Muscle layer of duodenum (tissue), 2 donors: Measurements from ENCODE around the gene PIK3CD.
"Not testable (repeated sequence)": the region's sequence is repeated elsewhere in the genome, so short reads cannot be mapped to it uniquely, and the experiment has no call there.

Experiments
- H3K27ac ChIP-seq: one replicate; pipeline ENCODE4 v1.7.0; 2013; ENCODE audit warnings: mild to moderate bottlenecking, low read length
- H3K27me3 ChIP-seq: one replicate; pipeline ENCODE4 v1.7.0; 2013; ENCODE audit warnings: low read depth, mild to moderate bottlenecking, control low read depth, low read length
- H3K36me3 ChIP-seq, 2 donors: one replicate each; pipeline ENCODE4 v1.7.0; 2013; ENCODE audit warnings: low read length in 2 of 2, control low read depth in 1 of 2, mild to moderate bottlenecking in 1 of 2; ENCODE audit not compliant: insufficient read depth in 2 of 2, control insufficient read depth in 1 of 2
- H3K4me1 ChIP-seq, 2 donors: one replicate each; pipeline ENCODE4 v1.7.0; 2013; ENCODE audit warnings: low read length in 2 of 2, mild to moderate bottlenecking in 2 of 2, control low read depth in 1 of 2, moderate library complexity in 1 of 2; ENCODE audit not compliant: insufficient read depth in 2 of 2, control insufficient read depth in 1 of 2
- H3K4me3 ChIP-seq, 2 donors: one replicate each; pipeline ENCODE4 v1.7.0; 2013; ENCODE audit warnings: low read length in 2 of 2, low read depth in 1 of 2, mild to moderate bottlenecking in 1 of 2
- H3K9me3 ChIP-seq, 2 donors: one replicate each; pipeline ENCODE4 v1.7.0; 2013; ENCODE audit warnings: low read length in 2 of 2, control low read depth in 1 of 2, mild to moderate bottlenecking in 1 of 2; ENCODE audit not compliant: control insufficient read depth in 1 of 2
- donor health status: healthy.

PIK3CD gene

DNA sequence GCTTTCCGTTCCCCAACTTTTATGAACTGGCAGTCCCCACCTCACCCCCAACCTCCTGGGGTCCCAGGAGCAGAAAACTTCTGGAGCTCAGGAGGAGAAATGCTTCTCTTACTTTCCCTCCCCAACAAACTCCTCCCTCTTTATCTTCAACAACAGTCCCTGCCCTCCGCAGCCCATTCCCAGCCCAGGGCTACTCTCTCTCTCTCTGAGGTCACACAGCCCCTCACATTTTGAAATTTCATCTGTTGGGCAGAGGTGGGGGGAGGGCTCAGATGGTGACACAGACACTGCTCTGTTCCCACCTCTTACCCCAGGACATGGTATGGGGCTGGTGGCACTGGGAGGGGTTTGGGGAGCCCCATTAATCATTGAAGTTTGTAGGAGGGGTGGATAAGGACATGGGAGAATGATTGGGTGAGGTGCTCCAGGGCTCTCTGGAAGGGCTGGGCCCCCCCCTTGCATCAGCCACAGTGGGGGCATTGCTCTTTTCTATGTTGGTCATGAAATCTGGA is 6.0 kb downstream of the PIK3CD start:
- Histone ChIP-seq H3K27ac (no peak overlapping the region), H3K4me1 (peaks cover 0 to under 1% of the 10 kb centered on the region in 2 donors), H3K36me3 (no peaks in the 10 kb centered on the region)

DNA sequence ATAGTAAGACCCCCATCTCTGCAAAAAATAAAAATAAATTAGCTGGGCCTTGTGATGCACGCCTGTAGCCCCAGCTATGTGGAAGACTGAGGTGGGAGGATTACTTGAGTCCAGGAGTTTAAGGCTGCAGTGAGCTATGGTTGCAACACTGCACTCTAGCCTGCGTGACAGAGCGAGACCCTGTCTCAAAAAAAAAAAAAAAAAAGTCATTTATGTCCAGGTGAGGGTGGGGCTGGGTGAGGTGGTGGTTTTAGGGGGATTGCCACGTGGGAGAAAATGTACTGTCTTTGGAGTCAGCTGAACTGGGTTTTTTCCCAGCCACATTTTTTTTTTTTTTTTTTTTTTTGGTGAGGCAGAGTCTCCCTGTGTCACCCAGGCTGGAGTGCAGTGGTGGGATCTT is 6.7 kb downstream of the PIK3CD start:
- H3K4me1 ChIP-seq = no peaks in the 10 kb centered on the region
- H3K27me3 ChIP-seq = no peaks in the 10 kb centered on the region

More for the DNA sequence above, 6.0 kb downstream of the PIK3CD start:
- Histone ChIP-seq H3K27me3 (no peaks in the 10 kb centered on the region), H3K4me3 (no peak overlapping the region), H3K9me3 (no peaks in the 10 kb centered on the region)

DNA sequence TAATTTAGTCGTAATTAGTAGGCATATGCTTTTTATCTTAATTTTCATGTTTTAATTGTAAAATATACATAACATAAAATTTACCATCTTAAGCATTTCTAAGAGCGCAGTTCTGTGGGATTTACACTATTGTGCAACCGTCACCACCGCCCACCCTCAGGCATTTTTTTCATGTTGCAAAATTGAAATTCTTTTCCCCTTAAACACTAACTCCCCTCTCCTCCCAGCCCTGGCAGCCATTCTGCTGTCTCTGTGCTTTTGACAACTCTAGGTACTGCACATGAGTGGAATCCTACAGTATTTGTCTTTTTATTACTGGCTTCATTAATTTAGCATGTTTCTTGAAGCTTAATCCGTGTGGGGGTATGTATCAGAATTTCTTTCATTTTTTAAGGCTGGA is 7.8 kb downstream of the PIK3CD start:
- no peak overlapping the region for H3K4me3 ChIP-seq
- no peaks in the 10 kb centered on the region for H3K27me3 ChIP-seq
- no peaks in the 10 kb centered on the region for H3K9me3 ChIP-seq
- no peak overlapping the region for H3K27ac ChIP-seq
- H3K36me3 ChIP-seq = no peaks in the 10 kb centered on the region
- no peaks in the 10 kb centered on the region for H3K4me1 ChIP-seq

More for the DNA sequence above, 6.7 kb downstream of the PIK3CD start:
- Histone ChIP-seq H3K36me3 (no peaks in the 10 kb centered on the region), H3K9me3 (no peaks in the 10 kb centered on the region), H3K27ac (no peak overlapping the region), H3K4me3 (no peak overlapping the region)

DNA sequence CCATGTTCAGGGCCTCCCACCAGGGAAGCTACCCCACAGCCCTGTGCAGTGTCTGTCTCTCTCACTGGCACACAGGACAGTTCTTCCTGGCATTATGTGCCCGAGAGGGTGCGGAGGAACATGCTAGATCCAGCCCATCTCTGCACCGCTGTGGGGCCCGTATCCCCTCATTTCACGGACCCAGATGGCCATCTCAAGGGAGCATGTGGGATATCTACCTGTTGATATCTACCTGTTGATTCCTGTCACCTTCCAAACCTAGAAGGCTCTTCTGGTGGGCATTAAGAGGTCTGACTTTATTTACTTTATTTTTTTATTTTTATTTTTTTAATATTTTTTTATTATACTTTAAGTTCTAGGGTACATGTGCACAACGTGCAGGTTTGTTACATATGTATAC is 11.7 kb downstream of the PIK3CD start:
- Histone ChIP-seq H3K4me1 (no peaks in the 10 kb centered on the region), H3K9me3 (no peaks in the 10 kb centered on the region), H3K27ac (no peak overlapping the region), H3K4me3 (no peak overlapping the region), H3K27me3 (no peaks in the 10 kb centered on the region), H3K36me3 (no peaks in the 10 kb centered on the region)

DNA sequence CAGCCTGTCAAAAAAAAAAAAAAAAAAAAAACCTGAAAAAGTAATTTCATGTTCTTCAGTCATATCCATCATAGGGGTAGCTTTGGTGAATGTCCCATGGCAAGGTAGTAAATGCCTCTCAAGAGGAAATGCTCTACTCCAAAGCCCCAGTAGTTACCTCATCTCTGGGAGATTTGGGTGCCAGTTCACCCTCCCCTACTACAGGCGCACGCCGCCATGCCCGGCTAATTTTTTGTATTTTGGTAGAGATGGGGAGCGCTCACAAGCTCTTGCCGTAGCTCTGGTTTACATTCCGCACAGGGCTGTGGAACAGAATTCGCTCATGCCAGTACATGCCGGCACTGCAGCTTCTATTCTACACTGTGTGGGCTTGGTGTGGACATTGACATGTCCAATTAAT is 13.7 kb downstream of the PIK3CD start:
- H3K9me3 ChIP-seq = no peaks in the 10 kb centered on the region
- H3K4me1 ChIP-seq = no peaks in the 10 kb centered on the region
- H3K27me3 ChIP-seq = no peaks in the 10 kb centered on the region
- H3K27ac ChIP-seq = no peak overlapping the region
- H3K4me3 ChIP-seq = no peak overlapping the region
- H3K36me3 ChIP-seq = no peaks in the 10 kb centered on the region

DNA sequence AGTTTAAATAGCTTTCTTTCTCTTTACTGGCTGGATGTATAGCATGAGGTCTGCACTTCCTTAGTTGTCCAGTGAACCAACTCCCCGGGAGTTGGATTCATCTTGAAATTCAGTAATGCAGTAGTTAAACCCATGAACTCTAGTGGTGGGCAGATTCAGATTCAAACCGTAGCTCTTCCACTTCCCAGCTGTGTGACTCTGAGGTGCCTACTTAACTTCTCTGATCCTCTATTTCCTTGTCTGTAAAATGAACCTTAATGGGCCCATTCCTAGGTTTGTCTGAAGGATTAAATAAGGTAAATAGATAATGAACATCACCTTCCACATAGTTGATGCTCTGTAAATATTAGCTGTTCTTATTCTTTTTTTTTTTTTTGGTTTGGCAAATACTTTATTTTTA is 16.5 kb downstream of the PIK3CD start:
- Histone ChIP-seq H3K36me3 (no peaks in the 10 kb centered on the region), H3K4me3 (no peak overlapping the region), H3K4me1 (no peaks in the 10 kb centered on the region), H3K9me3 (no peaks in the 10 kb centered on the region), H3K27ac (no peak overlapping the region), H3K27me3 (no peaks in the 10 kb centered on the region)

DNA sequence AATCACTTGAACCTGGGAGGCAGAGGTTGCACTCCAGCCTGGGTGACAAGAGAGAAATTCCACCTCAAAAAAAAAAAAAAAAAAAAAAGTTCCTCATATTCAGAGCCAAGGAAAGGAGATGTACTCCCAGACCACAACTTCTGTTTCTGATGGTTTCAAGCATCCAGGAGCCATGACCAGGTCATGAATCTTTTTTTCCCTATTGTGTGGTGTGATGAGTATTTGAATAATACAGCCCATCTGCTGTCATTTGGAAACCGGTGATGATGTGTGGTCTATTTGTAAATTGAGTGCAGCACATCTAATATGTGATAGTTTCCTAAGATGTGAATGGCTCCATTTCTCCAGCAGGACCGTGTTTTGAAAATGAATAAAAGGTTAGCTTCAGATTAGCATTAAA is 18.6 kb downstream of the PIK3CD start:
- Histone ChIP-seq H3K4me3 (no peak overlapping the region), H3K4me1 (no peaks in the 10 kb centered on the region), H3K36me3 (no peaks in the 10 kb centered on the region), H3K27me3 (no peaks in the 10 kb centered on the region), H3K27ac (no peak overlapping the region), H3K9me3 (no peaks in the 10 kb centered on the region)

DNA sequence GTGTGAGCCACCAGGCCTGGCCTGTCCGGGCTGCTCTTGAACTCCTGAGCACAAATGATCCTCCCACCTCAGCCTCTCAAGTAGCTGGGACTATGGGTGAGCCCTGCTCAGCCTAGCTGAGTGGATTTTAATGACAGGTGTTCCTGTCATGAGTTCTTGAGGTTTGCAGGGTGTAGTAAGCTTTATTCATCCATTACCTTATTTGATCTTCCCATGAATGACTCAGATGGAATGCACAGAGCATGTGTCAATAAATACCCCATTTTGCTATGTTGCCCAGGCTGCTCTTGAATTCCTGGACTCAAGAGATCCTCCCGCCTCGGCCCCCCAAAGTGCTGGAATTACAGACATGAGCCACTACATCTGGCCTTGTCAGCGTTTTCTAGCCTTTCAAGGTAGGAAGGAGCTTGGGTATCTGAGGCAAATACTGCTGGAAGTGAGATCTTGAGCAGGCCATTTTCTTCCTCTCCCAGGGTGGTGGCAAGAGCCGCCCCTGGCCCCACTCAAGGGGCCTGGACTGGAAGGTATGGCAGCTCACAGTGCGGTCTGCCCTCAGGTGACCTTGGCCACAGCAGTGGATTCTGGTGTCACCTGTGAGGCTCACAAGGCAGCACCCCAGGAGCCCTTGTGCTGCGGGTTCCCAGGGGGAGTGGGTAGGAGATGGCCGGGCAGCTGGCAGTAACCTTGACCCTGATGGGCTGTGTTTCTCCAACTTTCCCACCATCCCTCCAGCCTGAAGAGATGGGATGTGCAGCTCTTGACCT is 20.0 kb downstream of the PIK3CD start:
- Histone ChIP-seq H3K36me3 (no peaks in the 10 kb centered on the region), H3K27ac (no peak overlapping the region)

DNA sequence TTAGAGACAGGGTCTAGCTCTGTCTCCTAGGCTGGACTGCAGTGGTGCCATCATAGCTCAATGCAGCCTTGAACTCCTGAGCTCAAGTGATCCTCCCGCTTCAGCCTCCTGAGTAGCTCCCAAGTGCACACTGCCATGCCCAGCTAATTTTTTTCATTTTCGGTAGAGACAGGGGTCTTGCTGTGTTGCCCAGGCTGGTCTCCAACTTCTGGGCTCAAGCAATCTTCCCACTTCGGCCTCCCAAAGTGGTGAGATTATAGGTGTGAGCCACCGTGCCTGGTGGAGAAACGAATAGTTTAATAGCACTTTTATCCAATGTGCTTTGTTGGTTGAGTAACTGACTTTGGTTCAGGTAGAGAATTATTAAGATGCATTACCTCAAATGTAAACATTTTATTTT is 20.9 kb downstream of the PIK3CD start:
- H3K4me1 ChIP-seq = no peaks in the 10 kb centered on the region
- no peak overlapping the region for H3K27ac ChIP-seq
- no peak overlapping the region for H3K4me3 ChIP-seq
- H3K9me3 ChIP-seq = no peaks in the 10 kb centered on the region
- H3K27me3 ChIP-seq = no peaks in the 10 kb centered on the region
- no peaks in the 10 kb centered on the region for H3K36me3 ChIP-seq

More for the DNA sequence above, 20.0 kb downstream of the PIK3CD start:
- no peaks in the 10 kb centered on the region for H3K9me3 ChIP-seq
- H3K27me3 ChIP-seq = no peaks in the 10 kb centered on the region
- H3K4me1 ChIP-seq = no peaks in the 10 kb centered on the region
- H3K4me3 ChIP-seq = no peak overlapping the region

DNA sequence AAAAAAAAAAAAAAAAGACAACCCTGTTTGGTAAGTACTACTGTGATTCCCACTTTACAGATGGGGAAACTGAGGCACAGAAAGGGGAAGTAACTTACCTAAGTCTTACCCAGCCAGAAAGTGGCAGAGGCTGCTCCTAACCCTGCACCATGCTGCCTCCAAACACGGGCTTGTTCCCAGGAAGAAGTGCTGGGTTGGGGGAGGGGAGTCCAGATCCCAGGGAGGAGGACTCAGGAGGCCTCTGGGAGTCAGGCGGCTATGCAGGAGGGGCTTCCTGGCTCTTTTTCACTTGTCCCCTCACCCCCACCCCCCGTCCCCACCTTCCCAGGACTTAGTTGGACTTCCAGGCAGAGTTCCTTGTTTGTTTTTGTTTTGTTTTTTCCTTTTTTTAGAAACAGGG is 23.9 kb downstream of the PIK3CD start:
- Histone ChIP-seq H3K36me3 (no peaks in the 10 kb centered on the region), H3K27me3 (no peaks in the 10 kb centered on the region), H3K4me3 (no peak overlapping the region), H3K9me3 (no peaks in the 10 kb centered on the region), H3K4me1 (no peaks in the 10 kb centered on the region), H3K27ac (no peak overlapping the region)

DNA sequence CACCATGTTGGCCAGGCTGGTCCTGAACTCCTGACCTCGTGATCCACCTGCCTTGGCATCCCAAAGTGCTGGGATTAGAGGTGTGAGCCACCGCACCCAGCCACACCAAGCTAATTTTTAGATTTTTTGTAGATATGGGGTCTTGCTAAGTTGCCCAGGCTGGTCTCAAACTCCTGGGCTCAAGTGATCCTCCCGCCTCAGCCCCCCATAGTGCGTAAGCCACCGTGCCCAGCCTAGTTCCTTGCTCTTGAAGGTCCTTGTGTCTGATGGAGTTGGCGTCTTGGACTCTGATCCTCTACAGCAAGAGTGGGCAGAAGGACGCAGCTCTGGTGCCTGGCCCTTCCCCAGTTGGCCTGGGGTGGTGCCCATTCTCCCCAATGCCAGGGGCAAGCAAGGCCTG is 24.6 kb downstream of the PIK3CD start:
- not testable (repeated sequence) for H3K27me3 ChIP-seq, H3K27ac ChIP-seq, H3K36me3 ChIP-seq, H3K9me3 ChIP-seq, H3K4me1 ChIP-seq, H3K4me3 ChIP-seq

DNA sequence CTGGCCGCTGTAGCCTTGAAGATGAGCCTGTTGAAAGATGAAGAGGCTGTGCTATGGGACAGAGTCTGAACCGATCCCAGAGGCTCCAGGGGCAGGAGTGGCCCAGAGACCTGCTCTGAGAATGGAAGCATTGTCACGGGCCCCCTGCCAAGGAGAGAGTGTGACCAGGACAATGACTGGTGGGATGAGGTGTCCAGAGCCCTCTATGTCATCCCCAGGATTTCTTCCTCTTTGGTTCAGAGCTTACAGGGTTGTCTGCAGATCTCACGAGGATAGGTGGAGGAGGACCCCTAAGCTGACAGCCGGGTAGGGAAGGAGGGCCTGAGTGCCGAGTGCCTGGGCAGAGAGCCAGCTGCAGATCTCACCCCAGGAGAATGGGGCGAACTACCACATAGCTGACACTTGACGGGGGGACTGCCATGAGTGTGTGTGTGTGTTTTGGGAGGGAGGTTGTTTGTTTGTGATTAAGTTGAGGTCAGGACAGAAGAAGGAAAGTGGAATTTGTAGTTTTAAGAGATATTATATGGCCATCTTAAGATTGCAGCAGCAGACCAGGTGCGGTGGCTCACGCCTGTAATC is 25.4 kb downstream of the PIK3CD start:
- no peak overlapping the region for H3K4me3 ChIP-seq
- H3K9me3 ChIP-seq = no peaks in the 10 kb centered on the region
- H3K27ac ChIP-seq = no peak overlapping the region
- no peaks in the 10 kb centered on the region for H3K27me3 ChIP-seq
- no peaks in the 10 kb centered on the region for H3K36me3 ChIP-seq
- no peaks in the 10 kb centered on the region for H3K4me1 ChIP-seq
